ENCODE data around the gene HPCAL1. TPM values are rescaled to one million over a fixed set of nuclear protein-coding genes. Genes with fewer than 3 reads are reported as not detected.

Gene HPCAL1
- total and polyA plus RNA-seq, 2 experiments from 2014 or later: 8.3 to 25.4 TPM

- TF ChIP-seq REST (IDR thresholded peaks at IDR 0.05; ENCODE audit: unreplicated experiment) (no peak), ZNF462 (CRISPR knock-in tag; IDR thresholded peaks at IDR 0.05) (no peak), ZNF331 (CRISPR knock-in tag; IDR thresholded peaks at IDR 0.05; ENCODE audit: low read depth) (no peak), STAT1 (IDR thresholded peaks at IDR 0.05; ENCODE audit: unreplicated experiment) (no peak), EZH2phosphoT487 (IDR thresholded peaks at IDR 0.05; ENCODE audit: unreplicated experiment) (no peak)
Measured at GRCh38 chr2:10383960-10384734, 81.4 kb downstream of the HPCAL1 start (continued).

Data from GM23338 (cell line).